G401.6 (cell line): Measurements from ENCODE around the gene OCA2.

ENCODE experiments used
- FAIRE-seq: peaks from 2 replicates; lab custom pipeline; 2012; peaks lifted over from hg19 to GRCh38; lab: Jason Lieb, UNC

The OCA2 gene

DNA sequence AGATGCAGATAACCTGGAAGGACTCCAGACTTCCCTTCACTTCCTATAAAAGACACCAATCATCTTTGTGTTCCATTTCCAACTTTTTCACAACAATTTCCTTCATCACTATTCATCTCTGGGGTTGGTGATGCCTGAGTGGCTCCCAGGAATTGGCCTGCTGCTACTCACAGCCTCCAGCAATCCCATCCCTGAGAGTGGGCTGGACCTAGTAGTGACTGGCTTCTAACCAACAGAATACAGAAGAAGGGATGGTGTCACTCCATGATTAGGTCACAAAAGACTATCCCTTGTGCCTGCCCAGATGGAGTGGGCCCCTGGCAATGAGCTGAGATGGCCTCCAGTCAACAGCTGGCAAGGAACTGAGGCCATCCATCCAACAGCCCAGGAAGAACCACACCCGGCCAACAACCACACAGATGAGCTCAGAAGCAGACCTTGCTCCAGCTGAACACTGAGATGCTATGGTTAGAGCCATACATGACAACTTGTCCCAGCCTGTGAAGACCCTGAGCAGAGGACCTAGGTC lies 20.9 kb downstream of the OCA2 start:
- no peak for FAIRE-seq

- no peak for FAIRE-seq
Observed at GRCh38 chr15:28075573-28075972, 23.5 kb downstream of the OCA2 start.

DNA sequence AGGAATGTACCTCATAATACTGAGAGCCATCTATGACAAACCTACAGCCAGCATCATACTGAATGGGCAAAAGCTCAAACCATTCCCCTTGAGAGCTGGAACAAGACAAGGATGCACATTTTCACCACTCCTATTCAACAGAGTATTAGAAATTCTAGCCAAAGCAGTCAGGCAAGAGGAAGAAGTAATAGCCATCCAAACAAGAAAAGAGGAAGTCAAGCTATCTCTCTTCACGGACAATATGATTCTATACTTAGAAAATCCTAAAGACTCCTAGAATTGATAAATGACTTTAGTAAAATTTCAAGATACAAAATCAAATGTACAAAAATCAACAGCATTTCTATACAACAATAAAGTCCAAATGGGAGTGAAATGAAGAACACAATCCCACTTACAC lies 30.2 kb downstream of the OCA2 start:
- FAIRE-seq = no peak

GRCh38 chr15:28066231-28066630 lies 32.9 kb downstream of the OCA2 start:
- no peak for FAIRE-seq

GRCh38 chr15:28060005-28060404 lies 39.1 kb downstream of the OCA2 start:
- FAIRE-seq = no peak

DNA sequence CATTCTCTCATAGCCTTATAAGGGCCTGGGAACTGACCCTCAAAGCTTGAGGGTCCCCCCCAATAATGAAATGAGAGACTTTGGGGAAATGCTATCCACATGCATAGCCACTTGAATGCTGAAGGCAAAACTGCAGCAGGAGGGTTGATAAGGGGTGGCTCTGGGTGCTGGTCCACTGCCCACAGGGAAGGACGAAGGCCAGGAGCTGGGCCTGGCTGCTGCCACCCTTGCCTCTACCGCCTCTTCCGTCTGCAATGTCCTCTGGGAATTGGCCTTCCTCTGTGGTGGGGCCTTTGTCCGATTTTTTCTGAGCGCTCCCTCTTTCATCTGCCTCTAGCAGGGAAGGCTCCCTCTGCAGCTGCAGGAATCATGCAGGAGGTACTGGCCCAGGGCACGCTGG lies 41.0 kb downstream of the OCA2 start:
- FAIRE-seq = no peak

DNA sequence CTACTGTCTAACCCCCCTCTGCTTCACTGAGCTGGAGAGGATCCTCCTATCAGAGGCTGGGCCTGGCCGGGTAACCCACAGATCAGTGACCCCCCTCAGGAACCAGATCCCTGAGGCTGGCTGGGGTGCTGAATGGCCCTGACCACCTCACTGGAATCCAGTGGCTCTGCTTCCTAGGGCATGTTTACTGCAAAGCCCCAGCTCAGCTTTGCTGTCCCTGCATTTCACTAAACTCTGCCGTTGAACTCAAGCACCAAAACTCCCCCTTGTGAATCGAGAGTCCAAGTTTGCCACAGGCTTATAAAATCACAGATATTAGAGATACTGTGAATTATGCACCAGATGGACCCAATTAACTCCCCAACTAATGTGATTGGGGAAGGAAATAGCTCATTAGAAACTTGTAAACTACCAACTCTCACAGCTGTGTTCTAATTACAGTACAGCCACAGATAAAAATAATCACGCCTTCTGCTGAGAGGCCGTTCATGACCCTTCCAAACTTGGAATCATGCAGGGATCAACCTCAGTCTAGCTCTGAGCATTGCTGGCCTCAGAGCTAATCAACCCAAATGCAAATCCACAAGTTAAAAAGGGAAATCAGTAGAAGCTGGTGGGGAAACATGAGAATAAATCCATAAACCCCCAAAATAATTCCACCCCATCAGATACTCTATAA lies 47.0 kb downstream of the OCA2 start:
- FAIRE-seq = no peak

DNA sequence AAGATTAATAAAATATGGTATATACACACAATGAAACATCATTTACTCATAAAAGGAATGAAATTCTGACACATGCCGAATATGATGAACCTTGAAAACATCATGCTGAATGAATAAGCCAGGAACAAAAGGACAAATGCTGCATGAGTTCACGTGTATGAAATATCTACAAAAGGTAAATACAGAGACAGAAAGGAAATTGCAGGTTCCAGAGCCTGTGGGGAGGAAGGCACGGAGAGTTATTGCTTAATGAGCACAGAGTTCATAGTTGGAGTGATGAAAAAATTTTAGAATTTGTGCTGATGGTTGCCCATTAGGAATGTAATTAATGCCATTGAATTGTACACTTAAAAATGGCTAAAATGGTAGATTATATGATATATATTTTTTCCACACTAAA lies 49.5 kb downstream of the OCA2 start:
- no peak for FAIRE-seq

GRCh38 chr15:28047277-28047676 lies 51.8 kb downstream of the OCA2 start:
- no peak for FAIRE-seq

GRCh38 chr15:28044121-28044672 lies 54.9 kb downstream of the OCA2 start:
- no peak for FAIRE-seq

GRCh38 chr15:28043691-28044091 lies 55.4 kb downstream of the OCA2 start:
- FAIRE-seq = no peak

GRCh38 chr15:28037969-28038590 lies 61.0 kb downstream of the OCA2 start:
- FAIRE-seq = no peak

DNA sequence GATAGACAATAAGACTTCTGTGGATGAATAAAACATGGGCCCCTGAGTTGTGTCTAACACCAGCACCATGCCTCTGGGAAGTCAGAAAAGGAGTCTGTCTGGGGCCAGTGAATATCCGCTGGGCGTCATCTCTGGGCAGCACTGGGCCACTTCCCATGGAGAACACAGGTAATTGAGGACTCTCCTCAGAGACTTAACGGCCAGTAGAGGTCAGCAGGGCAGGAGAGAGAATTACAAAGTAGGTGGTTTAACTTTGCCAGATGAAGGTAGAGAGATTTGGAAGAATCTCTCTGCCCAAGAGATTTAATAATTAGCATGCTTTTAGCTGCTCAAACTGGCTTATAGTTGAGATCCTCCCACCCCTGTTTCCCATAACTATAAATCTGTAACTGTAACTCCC lies 65.7 kb downstream of the OCA2 start:
- FAIRE-seq = no peak

DNA sequence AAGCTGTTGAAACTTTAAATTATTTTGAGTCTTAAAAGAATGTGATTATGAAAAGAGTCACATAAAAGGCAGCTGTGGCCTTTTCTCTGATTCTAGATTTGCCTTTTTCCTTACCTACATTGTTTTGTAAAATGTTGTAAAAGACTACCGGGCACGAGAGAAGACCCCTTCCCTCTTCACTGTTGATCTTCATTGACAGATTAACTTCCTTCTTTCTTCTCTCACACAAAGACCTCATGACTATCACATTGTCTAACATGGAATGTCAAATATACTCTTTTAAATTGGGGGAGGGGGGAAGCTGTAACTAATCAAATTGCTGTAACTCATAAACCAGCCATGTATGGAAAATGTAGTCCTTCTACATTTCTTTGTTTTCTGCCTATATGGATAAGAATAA lies 68.3 kb downstream of the OCA2 start:
- no peak for FAIRE-seq

GRCh38 chr15:28027714-28028076 lies 71.4 kb downstream of the OCA2 start:
- FAIRE-seq = no peak

DNA sequence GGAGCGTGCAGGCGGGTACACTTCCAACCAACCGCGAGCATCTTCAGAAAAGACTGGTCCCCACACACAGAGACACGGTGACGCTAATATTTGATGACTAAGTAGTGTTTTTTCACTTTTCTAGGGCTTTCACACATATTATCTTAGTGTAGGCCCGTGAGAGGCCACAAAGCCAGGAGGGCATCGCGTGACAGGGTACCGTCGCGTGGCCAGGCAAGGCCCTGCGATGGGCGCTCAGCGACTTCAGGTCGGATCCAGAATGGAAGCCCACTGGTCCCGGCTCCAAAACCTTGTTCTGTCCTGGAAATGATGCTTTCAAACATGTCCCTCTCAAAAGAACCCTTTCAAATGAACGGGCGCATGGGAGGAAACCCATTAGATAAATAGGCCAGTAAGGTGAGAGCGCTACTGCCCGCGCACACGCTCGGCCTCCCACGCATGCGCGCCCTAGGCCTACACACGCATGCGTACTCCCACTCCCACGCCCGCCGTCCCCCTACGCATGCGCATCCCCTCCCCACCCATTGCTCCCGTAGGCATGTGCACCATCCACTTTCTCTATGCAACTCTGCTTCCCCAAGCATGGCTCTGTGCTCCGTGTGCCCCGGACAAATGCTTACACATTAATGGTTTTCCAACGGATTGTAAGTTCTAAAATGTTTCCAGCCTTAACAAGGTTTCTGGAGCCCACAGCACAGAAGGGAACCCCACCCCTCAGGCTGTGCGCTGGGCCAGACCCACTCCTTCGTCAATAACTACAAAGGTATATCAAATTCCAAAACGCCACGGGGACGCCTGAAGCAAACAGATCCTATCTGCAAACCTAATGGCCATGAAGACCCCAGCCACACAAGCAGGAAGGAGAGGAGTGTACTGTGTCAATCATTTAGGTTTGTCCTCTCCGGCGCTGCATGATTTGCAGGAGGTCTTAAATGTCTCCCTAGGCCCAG lies 72.1 kb downstream of the OCA2 start:
- no peak for FAIRE-seq

- no peak for FAIRE-seq
Observed at GRCh38 chr15:28026221-28026620, 72.9 kb downstream of the OCA2 start.

- FAIRE-seq = no peak
Observed at GRCh38 chr15:28025413-28025812, 73.7 kb downstream of the OCA2 start.

- FAIRE-seq = no peak
Observed at GRCh38 chr15:28024889-28025250, 74.2 kb downstream of the OCA2 start.

DNA sequence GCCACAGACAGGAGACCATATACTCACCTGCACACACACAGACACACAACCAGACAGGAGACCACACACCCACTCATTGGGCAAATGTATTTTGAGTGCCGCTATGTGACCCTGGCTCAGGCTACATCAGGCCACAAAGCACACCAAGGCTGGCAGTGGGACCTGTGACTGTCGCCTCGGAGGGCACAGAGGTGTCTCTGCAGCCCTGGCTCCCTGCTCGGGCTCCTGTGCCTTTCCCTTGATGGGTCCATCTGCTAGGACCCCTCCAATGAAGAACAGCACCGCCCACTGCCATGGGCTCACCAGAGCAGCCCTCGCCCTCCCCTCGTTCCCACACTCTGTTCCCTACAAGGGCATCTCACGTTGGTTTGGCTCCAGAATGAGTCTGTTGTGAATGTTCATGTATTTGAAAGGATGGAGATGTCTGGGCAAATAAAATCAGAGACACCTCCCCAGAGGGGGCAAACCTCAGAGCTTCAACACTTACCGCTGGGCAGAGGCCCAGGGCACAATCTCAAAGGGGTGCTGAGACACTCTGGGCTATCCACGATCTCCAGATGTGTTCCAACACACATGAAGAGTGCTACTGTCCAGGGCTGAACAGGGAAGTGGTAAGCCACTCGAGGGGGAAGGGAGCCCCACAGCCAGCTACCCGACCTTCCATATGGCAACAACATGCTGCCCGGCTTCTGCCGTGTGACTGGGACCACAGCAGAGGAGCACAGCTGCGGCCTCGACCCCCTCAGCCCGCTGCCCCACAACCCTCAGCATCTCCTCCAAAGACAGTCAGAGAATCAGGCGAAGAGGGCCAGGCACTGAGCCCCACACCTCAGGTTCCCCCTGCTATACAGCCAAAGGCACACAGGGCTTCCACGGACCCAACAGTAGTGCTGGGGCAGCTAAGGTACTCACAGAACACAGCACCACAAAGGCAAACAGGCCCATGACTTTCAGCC lies 74.9 kb downstream of the OCA2 start:
- FAIRE-seq = no peak

- no peak for FAIRE-seq
Observed at GRCh38 chr15:28023422-28023821, 75.7 kb downstream of the OCA2 start.

DNA sequence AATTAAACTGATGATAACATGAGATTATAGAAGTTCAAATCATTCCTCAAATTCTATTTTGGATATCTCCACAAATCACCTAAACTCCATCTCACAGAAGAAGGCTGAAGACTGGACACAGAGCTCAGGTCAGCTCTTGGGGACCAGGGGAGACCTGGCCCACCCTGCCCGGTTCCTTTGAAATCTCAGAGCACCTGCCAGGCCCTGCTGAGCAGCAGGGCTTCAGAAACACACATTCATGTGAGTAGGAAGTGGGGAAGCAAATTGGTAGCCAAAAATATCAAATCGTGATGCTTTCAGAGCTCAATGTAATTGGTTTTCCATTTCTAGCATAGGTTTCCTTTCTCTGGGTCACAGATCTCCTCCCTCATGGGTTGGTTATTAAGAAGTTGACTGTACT lies 76.2 kb downstream of the OCA2 start:
- FAIRE-seq = no peak
